SH-SY5Y (cell line): Measurements from ENCODE around the gene SLC45A1.

Experiments used
- GATA2 ChIP-seq: IDR thresholded peaks from 2 replicates; pipeline ENCODE4 v1.6.1; 2011; ENCODE audit warnings: mild to moderate bottlenecking, low read depth, low read length
- GATA3 ChIP-seq: IDR thresholded peaks from 2 replicates; pipeline ENCODE4 v1.6.1; 2011; ENCODE audit warnings: low read depth, mild to moderate bottlenecking, low read length, moderate library complexity

GRCh38 chr1:8357329-8358101, 39.6 kb downstream of the SLC45A1 start:
- TF ChIP-seq GATA2: no peak
- TF ChIP-seq GATA3: no peak
